Measurements from ENCODE around the gene EEF1A2. TPM values are rescaled to one million over a fixed set of nuclear protein-coding genes. Genes with fewer than 3 reads are reported as not detected.

Gene EEF1A2
- total RNA-seq, 2 experiments from 2014 or later, result 0.12 to 0.17 TPM

DNA sequence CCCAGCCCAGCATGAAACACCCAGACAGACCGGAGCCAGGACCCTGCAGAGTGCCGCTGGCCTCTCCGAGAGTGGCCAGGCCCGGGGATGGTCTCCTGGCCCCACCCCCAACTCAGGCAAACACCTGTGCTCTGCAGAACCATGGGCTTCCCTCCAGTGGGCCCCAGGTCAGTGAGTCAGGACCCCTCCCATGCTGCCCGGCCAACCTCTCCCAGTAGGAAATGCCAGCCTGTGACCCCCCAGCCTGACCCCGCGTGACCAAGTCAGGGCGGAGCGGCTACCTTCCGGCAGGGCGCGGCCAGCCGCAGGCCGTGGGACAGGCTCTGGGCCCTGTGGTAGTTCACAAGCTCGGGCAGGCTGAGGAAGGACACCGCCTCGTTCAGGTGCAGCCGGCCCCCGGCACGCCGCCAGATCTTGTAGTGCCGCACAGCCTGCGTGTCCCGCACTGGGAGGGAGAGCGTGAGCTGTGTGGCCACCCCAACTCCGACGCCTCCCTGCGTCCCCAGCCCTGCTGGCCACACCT lies 35.0 kb upstream of the EEF1A2 start:
- H3K27ac Mint-ChIP-seq, result no peak overlapping the region
- H3K4me3 Mint-ChIP-seq, result no peak overlapping the region
- POLR2A ChIA-PET, result no interaction called here
- peak; percentile 6 for DNase-seq
- CTCF ChIA-PET, result interaction anchor here (1.3 kb wide), 1 partner anchor 13 kb away, joined by 4 read pairs; the partner anchor contains the start of gene PPDPF
- H3K27me3 Mint-ChIP-seq, result no peaks in the 10 kb centered on the region
- H3K36me3 Mint-ChIP-seq (ENCODE audit: low read depth), result no peaks in the 10 kb centered on the region
- H3K9me3 Mint-ChIP-seq, result no peaks in the 10 kb centered on the region
- H3K4me1 Mint-ChIP-seq, result peaks cover 12% of the 10 kb centered on the region

DNA sequence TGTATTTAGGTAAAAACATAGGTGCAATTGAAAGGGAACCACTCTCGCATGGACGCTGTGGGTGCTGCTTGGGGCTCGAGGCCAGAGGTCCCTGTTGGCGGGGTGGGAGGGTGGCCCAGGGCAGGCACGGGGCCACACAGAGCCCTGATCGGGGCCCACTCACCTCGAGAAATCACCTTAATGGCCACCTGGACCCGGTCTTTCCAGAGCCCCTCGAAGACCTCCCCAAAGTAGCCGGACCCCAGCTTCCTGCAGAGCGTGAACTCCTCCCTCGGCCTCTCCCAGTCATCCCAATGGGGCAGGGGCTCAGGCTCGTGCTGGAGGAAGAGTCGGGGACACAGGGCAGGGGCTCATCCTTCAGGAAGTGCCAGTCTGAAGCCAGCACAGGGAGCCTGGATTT lies 34.5 kb upstream of the EEF1A2 start:
- no peaks in the 10 kb centered on the region for H3K27me3 Mint-ChIP-seq
- peaks cover 12% of the 10 kb centered on the region for H3K4me1 Mint-ChIP-seq
- no peak overlapping the region for H3K27ac Mint-ChIP-seq
- no peak for DNase-seq
- ChIA-PET CTCF (no interaction called here), POLR2A (no interaction called here)
- H3K9me3 Mint-ChIP-seq, result no peaks in the 10 kb centered on the region
- no peaks in the 10 kb centered on the region for H3K36me3 Mint-ChIP-seq (ENCODE audit: low read depth)
- H3K4me3 Mint-ChIP-seq, result no peak overlapping the region

- ChIA-PET CTCF (interaction anchor here (0.6 kb wide), 1 partner anchor 134 kb away, joined by 3 read pairs; no protein-coding TSS in a partner anchor), POLR2A (no interaction called here)
- Mint-ChIP-seq H3K27ac (no peak overlapping the region), H3K4me1 (peaks cover 8% of the 10 kb centered on the region), H3K27me3 (peaks cover 3% of the 10 kb centered on the region), H3K9me3 (no peaks in the 10 kb centered on the region), H3K36me3 (ENCODE audit: low read depth) (no peaks in the 10 kb centered on the region), H3K4me3 (no peak overlapping the region)
- DNase-seq, result peak; percentile 5
These were observed 33.6 kb upstream of the EEF1A2 start for GRCh38 chr20:63532449-63532971.

- ChIA-PET POLR2A (no interaction called here), CTCF (no interaction called here)
- H3K36me3 Mint-ChIP-seq (ENCODE audit: low read depth), result no peaks in the 10 kb centered on the region
- H3K9me3 Mint-ChIP-seq, result no peaks in the 10 kb centered on the region
- peak overlapping the region; percentile 6 for H3K27ac Mint-ChIP-seq
- H3K4me3 Mint-ChIP-seq, result no peak overlapping the region
- H3K27me3 Mint-ChIP-seq, result peaks cover 6% of the 10 kb centered on the region
- H3K4me1 Mint-ChIP-seq, result peaks cover 5% of the 10 kb centered on the region
- no peak for DNase-seq
These were observed 33.0 kb upstream of the EEF1A2 start for GRCh38 chr20:63531686-63532448.

DNA sequence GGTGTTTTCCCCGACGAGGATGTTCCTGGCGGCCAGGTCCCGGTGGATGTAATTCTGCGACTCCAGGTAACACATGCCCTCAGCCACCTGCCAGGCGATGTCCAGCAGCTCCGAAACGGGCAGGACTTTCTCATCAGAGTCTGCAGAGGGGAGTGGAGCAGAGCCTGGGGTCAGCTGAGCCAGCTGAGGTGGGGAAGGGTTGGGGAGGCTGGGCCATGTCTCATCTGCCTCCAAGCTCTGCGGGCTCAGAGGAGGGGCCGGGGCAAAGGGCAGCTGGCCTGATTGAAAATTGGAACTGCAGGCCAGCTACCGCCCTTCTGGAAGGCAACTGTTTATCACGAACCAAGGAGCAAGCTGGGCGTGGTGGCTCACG lies 31.9 kb upstream of the EEF1A2 start:
- peaks cover 2% of the 10 kb centered on the region for H3K4me1 Mint-ChIP-seq
- no peak overlapping the region for H3K4me3 Mint-ChIP-seq
- H3K27me3 Mint-ChIP-seq, result peaks cover 6% of the 10 kb centered on the region
- ChIA-PET POLR2A (no interaction called here), CTCF (no interaction called here)
- DNase-seq, result no peak
- H3K9me3 Mint-ChIP-seq, result no peaks in the 10 kb centered on the region
- no peak overlapping the region for H3K27ac Mint-ChIP-seq
- no peaks in the 10 kb centered on the region for H3K36me3 Mint-ChIP-seq (ENCODE audit: low read depth)

- H3K4me1 Mint-ChIP-seq, result peaks cover 2% of the 10 kb centered on the region
- DNase-seq, result peak; percentile 6
- CTCF ChIA-PET, result interaction anchor here (1.2 to 1.5 kb wide), 2 partner anchors 7 to 11 kb away, joined by 4 to 7 read pairs; partner anchors contain the start of gene PTK6
These were observed 31.2 kb upstream of the EEF1A2 start for GRCh38 chr20:63529861-63530787.

GRCh38 chr20:63529180-63529860 lies 30.4 kb upstream of the EEF1A2 start:
- Mint-ChIP-seq H3K36me3 (ENCODE audit: low read depth) (peaks cover 2% of the 10 kb centered on the region), H3K4me3 (no peak overlapping the region), H3K4me1 (peaks cover 2% of the 10 kb centered on the region), H3K9me3 (no peaks in the 10 kb centered on the region), H3K27ac (no peak overlapping the region), H3K27me3 (peaks cover 6% of the 10 kb centered on the region)
- POLR2A ChIA-PET, result no interaction called here
- CTCF ChIA-PET, result interaction anchor here (1.2 to 1.5 kb wide), 2 partner anchors 8 to 10 kb away, joined by 4 to 7 read pairs; partner anchors contain the start of gene PTK6
- DNase-seq, result peak; percentile 5

More at GRCh38 chr20:63529861-63530787, 31.2 kb upstream of the EEF1A2 start:
- POLR2A ChIA-PET, result no interaction called here
- peaks cover 6% of the 10 kb centered on the region for H3K27me3 Mint-ChIP-seq
- H3K36me3 Mint-ChIP-seq (ENCODE audit: low read depth), result no peaks in the 10 kb centered on the region
- H3K4me3 Mint-ChIP-seq, result no peak overlapping the region
- H3K27ac Mint-ChIP-seq, result no peak overlapping the region
- H3K9me3 Mint-ChIP-seq, result no peaks in the 10 kb centered on the region

DNA sequence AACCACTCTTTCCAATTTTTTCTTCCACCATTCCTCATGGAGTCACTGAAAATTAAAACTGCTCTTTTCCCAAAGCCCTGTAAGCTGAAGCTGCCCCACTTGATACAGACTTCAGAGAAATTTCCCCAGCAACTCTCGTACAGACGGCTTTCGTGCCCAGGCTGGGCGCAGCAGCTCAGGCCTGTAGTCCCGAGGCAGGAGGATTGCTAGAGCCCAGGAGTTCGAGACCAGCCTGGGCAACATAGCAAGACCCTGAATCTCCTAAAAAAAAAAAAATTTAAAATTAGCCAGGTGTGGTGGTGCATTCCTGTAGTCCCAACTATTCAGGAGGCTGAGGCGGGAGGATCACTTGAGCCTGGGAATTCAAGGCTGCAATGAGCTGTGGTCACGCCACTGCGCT lies 28.3 kb upstream of the EEF1A2 start:
- DNase-seq, result no peak
- H3K9me3 Mint-ChIP-seq, result peaks cover 8% of the 10 kb centered on the region
- no peak overlapping the region for H3K4me3 Mint-ChIP-seq
- ChIA-PET CTCF (interaction anchor here (0.6 to 2.0 kb wide), 3 partner anchors 10 to 595 kb away, joined by 3 to 7 read pairs (median 3); partner anchors contain the start of gene PTK6), POLR2A (no interaction called here)
- H3K27ac Mint-ChIP-seq, result no peak overlapping the region
- peaks cover 8% of the 10 kb centered on the region for H3K4me1 Mint-ChIP-seq
- peaks cover 19% of the 10 kb centered on the region for H3K36me3 Mint-ChIP-seq (ENCODE audit: low read depth)
- H3K27me3 Mint-ChIP-seq, result peaks cover 6% of the 10 kb centered on the region

- CTCF ChIA-PET, result no interaction called here
- peaks cover 9% of the 10 kb centered on the region for H3K4me1 Mint-ChIP-seq
- H3K27ac Mint-ChIP-seq, result no peak overlapping the region
- DNase-seq, result no peak
- no peak overlapping the region for H3K4me3 Mint-ChIP-seq
- H3K36me3 Mint-ChIP-seq (ENCODE audit: low read depth), result peaks cover 23% of the 10 kb centered on the region
- peaks cover 6% of the 10 kb centered on the region for H3K27me3 Mint-ChIP-seq
- POLR2A ChIA-PET, result no interaction called here
- H3K9me3 Mint-ChIP-seq, result peaks cover 8% of the 10 kb centered on the region
These were observed 27.1 kb upstream of the EEF1A2 start for GRCh38 chr20:63525971-63526370.

DNA sequence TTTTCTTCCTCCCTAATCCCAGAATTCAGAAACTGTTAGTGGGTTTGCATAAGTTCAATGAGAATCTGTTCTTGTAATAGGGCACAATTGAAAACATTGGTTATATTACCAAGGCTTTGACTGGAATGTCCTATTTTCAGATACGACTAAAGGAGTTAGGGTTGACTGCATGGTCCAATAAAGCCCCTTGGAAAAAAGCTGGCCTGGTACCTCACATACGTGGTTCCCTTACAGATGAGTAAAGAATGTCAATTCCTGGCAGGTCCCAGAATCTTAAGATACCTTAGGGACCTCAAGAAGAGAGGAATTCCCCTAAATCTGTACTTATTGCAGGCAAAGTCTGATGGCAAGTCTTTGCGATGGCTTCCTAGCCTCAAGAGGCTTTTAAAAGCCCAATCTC lies 26.3 kb upstream of the EEF1A2 start:
- Mint-ChIP-seq H3K4me1 (peaks cover 9% of the 10 kb centered on the region), H3K27ac (no peak overlapping the region), H3K4me3 (no peak overlapping the region), H3K9me3 (peaks cover 8% of the 10 kb centered on the region), H3K36me3 (ENCODE audit: low read depth) (peaks cover 23% of the 10 kb centered on the region), H3K27me3 (peaks cover 6% of the 10 kb centered on the region)
- POLR2A ChIA-PET, result no interaction called here
- DNase-seq, result no peak
- CTCF ChIA-PET, result no interaction called here

DNA sequence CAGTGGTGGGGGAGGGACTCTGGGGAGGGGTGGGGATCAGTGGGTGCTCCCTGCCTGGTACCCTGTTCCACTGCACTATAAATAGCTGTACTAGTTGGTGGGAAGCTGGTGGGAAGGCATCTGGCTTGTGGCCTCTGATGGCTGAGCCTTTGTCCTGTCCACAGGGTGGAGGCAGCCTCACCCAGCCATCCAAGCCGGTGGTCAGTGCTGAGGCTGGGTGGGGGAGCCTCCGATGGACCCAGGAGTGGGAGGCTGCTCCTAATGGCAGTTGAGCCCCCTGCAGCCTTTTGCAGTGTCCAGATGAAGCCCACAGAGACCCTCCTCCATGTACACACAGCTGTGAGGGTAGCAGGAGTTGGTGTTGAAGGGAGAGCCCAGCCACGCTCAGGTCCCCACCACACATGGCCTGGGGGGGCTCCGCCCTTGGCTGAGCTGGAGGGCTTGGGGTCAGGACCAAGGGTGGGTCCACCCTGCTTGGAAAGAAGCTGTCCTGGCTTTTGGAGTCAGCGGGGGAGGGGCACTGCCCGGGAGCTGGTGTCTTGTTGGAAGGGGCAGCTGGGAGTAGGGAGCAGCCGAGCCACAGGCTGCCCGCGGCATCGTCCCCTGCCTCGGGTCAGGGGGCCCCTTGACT lies 24.2 kb upstream of the EEF1A2 start:
- ChIA-PET POLR2A (no interaction called here), CTCF (interaction anchor here (0.7 to 1.5 kb wide), 4 partner anchors 14 to 597 kb away, joined by 3 to 4 read pairs (median 4); partner anchors contain the start of gene PTK6)
- Mint-ChIP-seq H3K27ac (no peak overlapping the region), H3K27me3 (peaks cover 6% of the 10 kb centered on the region), H3K9me3 (peaks cover 8% of the 10 kb centered on the region), H3K4me3 (no peak overlapping the region), H3K36me3 (ENCODE audit: low read depth) (peaks cover 23% of the 10 kb centered on the region), H3K4me1 (peaks cover 14% of the 10 kb centered on the region)
- DNase-seq, result no peak
